GM21526 (cell line): ENCODE measurements around the gene MYMX.
A peak's percentile ranks its signal among the peaks of the same experiment; 100 is the strongest.
"Not testable (repeated sequence)": the region's sequence is repeated elsewhere in the genome, so short reads cannot be mapped to it uniquely, and the experiment has no call there.

Experiments used
- ATAC-seq: cut with Tn5 transposase; IDR thresholded peaks from one replicate; pipeline ENCODE4 v1.9.1; 2021; ENCODE audit warnings: moderate library complexity; ENCODE audit not compliant: unreplicated experiment, low FRiP score

Gene MYMX

DNA sequence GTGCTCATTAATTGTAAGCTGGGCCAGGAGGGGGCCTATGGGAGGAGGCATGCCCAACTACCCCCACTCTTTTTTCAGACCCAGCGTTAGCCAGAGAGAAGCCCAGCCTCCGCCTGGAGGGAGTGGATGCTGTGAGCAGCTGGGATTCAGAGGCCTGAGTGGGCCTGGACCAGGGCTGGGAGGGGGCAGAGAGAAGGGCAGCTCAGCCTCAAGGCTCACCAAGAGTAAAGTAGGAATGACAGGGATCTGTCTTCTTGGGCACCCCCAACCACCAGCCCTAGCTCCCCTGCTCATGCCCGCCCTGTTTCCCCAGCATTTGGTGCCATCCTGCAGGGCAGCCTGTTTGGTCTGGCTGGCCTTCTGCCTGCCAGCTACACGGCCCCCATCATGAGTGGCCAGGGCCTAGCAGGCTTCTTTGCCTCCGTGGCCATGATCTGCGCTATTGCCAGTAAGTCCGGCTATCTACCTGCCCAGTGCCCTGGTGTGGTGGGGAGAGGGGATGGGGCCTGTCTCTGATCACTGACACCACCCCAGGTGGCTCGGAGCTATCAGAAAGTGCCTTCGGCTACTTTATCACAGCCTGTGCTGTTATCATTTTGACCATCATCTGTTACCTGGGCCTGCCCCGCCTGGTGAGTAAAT is 13.4 kb downstream of the MYMX start:
- ATAC-seq, result no peak

DNA sequence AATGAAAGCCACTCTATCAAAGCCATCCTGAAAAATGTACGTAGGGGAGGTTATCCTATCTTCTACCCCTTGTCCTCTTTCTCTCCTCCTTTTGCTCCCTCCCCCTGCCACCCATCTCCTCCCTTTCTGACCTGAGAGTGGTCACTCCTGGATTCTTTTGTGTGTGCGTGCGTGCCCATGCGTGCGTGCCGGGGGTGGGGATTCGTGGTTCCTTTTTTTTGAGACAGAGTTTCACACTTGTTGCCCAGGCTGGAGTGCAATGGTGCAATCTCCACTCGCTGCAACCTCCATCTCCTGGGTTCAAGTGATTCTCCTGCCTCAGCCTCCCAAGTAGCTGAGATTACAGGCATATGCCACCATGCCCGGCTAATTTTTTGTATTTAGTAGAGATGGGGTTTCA is 14.7 kb downstream of the MYMX start:
- ATAC-seq, result not testable (repeated sequence)

DNA sequence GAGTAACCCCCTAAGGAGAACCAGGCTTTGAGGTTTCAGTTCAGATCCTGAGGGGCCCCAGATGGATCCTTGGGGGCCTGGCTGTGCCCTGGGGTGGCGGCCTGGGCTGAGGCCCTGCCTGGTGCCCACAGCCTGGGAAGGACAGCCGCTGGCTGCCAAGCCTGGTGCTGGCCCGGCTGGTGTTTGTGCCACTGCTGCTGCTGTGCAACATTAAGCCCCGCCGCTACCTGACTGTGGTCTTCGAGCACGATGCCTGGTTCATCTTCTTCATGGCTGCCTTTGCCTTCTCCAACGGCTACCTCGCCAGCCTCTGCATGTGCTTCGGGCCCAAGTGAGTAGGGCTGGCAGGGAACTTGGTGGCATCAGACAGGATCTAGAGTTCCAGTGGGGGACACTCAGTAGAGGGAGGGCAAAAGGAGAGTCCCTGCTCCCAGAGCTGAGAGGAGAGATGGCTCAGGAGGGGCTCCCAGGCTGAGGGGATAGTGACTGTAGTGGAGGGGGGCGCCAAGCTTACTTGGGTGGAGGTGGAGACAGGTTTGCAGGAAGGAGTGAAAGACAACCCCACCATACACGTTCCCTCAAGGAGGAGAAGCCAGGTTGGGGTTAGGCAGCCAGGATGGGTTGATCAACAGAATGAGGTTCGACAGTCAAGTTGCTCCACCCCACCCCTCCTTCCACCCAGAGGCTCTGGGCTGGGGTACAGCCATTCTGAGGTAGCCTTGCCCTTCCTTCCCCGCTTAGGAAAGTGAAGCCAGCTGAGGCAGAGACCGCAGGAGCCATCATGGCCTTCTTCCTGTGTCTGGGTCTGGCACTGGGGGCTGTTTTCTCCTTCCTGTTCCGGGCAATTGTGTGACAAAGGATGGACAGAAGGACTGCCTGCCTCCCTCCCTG is 16.2 kb downstream of the MYMX start:
- ATAC-seq, result no peak

DNA sequence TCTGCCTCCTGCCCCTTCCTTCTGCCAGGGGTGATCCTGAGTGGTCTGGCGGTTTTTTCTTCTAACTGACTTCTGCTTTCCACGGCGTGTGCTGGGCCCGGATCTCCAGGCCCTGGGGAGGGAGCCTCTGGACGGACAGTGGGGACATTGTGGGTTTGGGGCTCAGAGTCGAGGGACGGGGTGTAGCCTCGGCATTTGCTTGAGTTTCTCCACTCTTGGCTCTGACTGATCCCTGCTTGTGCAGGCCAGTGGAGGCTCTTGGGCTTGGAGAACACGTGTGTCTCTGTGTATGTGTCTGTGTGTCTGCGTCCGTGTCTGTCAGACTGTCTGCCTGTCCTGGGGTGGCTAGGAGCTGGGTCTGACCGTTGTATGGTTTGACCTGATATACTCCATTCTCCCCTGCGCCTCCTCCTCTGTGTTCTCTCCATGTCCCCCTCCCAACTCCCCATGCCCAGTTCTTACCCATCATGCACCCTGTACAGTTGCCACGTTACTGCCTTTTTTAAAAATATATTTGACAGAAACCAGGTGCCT is 16.9 kb downstream of the MYMX start:
- ATAC-seq, result no peak

DNA sequence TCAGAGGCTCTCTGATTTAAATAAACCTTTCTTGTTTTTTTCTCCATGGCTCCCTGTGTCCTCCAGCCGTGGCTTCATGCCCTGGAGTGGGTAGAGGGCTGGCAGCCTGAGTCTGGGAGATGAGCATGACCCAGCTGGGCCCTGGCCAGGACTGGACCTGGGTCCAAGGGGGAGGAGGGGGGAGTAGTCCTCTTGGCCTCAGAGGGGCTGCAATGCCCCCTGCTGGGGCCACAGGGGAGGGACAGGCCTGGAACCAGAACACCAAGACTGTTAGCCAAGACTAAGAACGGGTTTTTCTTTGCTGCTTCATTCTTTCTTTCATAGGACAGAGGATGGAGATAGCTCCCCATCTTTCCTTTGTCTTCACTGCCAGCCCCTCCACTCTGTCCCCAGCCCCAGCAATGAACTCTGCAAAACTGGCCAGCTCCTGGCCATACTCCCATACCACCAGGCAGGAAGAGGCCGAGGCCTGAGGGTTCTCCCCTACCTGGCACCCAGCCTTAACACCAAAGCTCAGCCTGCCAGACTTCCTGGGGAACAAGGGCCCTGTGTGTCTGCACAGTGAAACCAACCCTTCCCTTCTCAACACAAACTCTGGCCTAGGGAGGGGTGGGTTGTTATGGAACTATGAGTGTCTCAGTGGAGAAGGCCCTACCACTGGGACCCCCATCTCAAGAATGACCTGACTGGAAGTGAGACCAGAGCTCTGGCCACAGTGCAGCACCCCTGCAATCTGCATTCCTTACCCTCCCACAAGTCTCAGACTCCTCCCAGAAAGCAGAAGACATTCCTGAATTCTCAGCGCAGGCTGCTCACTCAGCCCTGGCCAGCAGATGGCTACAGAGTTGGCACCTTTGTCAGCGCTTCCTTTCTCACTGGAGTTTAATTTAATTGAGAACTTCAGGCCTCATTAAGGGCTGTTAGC is 17.6 kb downstream of the MYMX start:
- no peak for ATAC-seq

DNA sequence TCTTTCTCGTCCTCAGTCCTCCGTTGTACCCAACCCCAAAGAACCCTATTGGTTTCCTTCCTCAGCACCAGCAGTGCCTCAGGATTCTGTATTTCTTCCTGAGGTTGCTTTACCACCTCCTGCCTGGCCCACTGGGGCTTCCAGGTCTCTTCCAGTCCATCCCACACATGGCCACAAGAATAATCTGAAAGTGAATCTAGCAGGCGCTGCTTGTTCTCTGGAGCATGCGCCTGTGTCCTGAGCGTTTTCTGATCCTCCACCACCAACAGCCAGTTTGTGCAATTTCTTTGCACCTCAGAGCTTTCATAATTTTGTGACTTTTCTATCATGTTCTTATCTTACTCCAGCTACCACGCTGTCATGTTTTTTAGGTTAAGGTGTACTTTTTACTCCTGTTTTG is 18.5 kb downstream of the MYMX start:
- no peak for ATAC-seq

DNA sequence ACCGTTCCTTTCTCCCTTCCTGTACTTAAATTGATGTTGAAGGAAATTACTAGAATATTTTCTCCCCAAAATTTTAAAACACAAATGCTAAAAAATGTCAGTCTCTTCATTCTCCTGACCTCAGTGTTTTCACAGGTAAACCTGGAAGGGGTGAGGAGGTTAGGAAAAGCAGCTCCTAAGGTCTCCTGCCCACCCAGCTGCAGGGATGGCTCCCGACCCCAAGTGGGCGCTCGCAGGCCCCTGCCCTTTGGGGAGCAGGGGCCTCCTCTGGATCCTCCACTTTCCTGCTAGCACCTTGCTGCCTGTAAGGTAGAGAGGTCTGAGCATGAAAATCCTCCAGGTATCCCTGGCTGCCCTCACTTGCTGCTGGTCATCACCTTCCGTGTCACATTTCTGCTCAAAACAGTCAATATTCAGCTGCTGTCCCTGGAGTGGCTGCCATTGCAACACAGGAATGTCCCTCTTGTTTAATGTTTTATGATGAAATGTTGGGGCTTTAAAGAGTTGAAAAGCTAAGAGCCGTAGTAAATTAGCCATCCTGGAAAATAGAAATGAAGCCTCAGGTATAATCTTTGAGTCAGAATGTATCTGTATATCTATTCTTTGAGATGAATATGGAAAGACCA is 19.3 kb downstream of the MYMX start:
- no peak for ATAC-seq

DNA sequence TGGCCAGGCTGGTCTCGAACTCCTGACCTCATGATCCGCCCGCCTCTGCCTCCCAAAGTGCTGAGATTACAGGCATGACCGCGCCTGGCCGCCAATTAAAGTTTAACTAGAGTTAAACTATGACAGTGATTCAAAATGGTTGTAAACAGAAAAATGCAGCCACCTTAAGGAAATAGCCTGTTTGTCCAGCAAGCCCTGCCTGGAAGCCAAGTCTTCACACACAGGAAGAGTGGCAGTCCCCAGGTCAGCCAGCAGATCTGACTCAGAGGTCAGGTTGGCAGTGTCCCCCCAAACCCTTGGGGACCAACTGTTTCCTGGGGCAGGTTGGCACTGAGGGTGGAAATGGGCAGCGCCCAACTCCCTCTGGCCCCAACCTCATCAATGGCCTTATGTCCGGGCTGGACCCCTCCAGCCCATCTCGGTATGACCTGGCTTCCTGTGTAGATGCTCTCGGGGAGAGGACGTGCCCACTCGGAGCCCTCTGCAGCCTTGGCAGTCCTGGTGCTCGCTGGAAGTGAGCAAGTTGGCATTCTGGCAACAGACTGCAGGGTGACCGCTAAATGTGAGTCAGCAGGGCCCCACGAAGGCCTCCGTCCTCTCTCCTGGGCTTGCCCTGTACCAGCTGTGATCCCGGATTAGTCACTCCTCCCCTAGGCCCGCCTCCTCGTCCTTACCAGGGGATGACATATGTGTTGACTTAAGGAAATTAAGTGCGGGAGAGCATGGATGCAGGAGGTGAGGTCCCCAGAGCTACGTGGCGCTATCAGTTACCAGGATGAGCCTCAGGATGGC is 20.5 kb downstream of the MYMX start:
- ATAC-seq, result peak; percentile 36

DNA sequence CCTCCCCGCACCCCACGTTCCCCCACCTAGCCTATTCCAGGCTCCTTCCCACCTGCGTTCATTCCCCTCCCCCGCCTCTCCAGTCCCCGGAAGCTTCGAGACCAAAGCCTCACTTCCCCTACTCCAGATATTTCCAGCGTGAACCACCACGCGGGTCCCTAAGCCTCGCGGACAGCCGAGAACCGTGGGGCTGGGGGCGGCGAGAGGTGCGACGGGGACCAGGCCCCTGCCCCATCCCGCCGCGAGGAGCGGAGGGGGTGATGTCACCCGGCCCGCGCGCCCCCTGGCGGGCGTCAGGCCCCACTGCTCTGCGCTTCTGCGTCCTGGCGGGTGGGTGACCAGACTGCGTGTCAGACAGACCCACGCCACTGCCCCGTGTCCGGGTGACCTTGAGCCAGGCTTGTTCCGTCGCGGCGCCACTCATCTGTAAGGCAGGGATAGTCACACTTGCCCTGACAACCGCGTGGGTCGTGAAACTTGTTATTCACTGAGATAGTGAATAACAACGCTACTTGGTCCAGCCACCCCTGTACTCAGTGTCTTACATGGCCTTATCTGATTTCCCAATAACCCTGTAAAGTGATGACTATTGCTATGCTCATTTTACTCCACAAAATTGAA is 21.2 kb downstream of the MYMX start:
- ATAC-seq, result peak; percentile 84

DNA sequence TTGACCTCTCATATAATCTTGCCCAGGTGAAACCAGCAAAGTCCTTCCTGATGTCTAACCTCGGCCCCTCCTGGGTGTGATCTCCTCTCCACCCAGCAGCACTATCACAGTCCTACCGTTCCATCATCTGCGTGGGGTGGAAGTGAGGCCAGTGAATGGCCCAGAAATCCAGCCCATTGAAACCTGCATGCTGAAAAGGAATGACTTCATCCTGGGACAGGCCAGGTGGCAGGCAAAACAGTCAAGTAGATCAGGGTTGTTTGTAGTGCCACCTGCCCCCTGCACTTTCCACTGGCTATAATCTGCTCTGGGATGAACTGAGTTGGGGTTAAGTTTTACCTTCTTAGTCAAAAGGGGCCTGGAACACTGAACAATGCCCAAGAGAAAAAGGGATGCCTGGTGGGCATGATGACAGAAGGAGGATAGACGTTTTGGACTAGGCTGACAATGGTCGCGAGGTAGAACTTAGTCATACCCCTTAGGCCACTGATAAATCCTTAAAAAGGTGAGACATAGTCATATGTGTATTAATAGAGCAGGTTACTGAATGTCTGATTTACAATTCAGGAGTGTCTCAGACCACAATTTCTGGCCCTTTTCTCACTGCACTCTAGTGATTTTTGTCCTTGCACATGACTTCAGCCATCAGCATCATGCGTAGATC is 22.1 kb downstream of the MYMX start:
- no peak for ATAC-seq

DNA sequence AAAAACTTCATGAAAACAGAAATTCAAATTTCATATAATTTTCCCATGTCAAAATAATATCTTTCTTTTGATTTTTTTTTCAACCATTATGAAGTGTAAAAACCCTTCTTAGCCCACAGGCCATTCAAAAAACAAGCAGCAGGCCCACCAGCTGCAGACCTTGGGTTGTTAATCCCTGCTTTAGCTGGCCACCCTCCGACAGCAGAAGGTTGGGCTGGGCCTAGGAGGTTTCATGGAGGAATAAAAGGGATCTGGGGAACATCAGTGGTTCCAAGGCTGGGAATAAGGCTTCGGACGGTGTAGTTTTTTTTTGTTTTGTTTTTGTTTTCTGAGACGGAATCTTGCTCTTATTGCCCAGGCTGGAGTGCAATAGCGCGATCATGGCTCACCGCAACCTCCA is 26.6 kb downstream of the MYMX start:
- no peak for ATAC-seq

DNA sequence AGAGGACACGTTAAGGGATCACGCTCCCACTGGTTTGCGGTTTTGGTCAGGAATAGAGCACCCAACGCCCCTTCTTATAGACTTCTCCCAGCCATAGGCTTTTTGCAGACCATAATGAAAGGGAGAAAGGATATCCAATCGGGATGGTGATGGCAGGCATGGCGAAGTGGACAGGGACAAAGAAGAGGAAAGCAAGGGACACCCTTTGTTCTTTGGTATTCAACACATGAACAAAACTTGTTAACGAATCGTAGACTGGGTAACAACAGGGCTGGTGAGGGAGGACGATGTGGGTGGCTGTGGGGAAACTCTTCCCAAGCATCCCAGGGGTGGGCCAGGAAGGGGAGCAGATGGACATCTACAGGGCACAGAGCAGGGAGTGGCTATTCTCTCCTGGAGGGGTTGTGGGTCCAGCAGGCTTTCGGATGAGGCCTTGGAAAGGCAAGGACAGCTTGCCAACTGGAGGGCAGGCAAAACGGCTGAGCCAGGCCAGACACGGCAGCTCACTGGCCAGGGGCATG is 28.7 kb downstream of the MYMX start:
- no peak for ATAC-seq

DNA sequence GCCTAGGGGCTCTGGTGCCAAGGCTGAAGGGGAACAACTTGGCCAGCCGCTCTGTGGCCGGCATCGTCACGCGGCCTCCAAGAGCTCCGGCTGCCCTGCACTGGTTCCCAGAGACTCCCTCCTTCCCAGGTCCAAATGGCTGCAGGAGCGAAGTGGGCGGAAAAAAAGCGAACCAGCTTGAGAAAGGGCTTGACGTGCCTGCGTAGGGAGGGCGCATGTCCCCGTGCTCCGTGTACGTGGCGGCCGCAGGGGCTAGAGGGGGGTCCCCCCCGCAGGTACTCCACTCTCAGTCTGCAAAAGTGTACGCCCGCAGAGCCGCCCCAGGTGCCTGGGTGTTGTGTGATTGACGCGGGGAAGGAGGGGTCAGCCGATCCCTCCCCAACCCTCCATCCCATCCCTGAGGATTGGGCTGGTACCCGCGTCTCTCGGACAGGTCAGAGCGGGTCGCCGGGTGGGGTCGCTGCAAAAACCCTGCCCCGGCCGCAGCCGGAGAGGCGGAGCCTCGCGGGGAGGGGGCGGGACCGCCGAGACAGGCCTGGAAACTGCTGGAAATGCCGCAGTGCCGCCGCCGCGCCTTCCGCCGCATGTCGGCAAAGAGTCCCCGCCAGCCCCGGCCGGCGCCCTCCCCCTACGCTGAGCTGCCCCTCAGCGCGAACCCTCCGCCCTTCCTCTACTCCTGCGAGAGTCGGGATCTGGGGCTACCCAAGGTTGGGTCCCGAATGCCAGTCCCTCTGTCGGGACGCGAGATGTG is 29.4 kb downstream of the MYMX start:
- peak; percentile 31 for ATAC-seq

DNA sequence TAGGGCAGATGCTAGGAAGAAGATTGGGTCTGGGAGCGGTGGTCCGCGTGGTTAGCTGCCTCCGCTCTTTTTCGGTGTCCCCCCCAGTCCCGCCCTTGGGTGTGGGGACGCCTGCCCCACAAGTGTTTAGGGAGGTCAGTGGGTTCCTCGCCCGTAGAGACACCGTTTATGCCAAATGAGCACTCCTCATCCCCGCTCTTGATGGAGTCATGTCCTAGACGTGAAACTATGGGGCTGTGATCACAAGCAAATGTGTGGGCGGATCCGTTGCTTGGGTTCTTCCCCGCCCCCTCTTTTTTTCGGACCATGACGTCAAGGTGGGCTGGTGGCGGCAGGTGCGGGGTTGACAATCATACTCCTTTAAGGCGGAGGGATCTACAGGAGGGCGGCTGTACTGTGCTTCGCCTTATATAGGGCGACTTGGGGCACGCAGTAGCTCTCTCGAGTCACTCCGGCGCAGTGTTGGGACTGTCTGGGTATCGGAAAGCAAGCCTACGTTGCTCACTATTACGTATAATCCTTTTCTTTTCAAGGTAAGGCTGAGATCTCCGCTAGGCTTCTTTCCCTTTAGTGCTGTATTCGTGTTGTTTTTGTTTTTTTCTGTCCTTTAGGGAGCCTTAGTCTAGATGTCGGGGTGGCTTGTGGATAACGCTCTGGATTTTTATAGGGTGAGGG is 30.1 kb downstream of the MYMX start, which contains the start of gene HSP90AB1:
Gene HSP90AB1 (plus strand): TSS at position 439 of the 675 bp plus-strand sequence. CDS start 1,529 bp downstream, outside the sequence.
- ATAC-seq, result peak; percentile 62

DNA sequence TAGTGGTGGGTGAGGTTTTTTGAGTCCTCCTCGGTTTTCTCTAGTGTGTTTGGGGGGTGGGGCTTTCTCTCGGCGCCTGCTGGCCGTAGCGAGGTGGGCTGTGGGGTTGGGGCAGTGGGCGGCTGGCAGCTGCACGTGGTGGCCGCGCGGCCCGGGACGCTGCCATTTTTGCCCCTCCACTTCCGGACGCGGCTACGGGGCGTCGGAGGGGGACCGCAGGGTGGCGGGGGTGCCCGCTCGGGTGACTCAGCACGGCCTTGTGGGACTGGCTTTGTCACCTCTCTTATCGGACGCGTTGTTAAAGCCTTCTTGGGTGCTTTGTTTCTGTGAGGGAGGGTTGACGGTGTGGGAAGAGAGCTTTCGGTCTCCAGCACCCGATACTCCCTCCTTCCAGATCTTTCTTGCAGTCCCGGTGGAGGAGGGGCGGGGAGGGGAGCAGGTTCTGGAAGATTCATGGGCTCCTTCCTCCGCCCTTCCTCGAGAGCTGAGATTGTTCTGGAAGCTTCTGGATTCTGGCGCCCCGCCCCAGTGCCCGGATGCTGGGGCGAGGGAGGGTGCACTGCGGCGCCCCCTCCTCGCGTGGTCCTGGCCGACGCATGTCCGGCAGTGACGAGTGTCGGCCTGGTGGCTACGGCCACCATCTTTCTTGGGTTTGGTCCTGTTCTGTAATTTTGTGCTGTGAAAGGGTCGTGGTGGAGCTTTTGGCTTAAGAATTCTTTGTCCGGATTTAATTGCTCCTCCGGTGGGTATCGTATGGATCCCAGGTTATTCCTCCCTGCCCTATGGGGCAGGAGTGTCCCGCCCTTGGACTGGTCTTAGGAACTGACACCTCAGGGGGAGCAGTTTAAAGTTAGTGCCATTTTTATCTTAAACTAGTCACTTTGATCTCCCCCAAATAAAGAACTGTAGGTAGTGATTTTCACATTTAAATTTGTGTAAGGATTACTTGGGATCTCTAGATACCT is 30.9 kb downstream of the MYMX start:
- peak; percentile 16 for ATAC-seq

DNA sequence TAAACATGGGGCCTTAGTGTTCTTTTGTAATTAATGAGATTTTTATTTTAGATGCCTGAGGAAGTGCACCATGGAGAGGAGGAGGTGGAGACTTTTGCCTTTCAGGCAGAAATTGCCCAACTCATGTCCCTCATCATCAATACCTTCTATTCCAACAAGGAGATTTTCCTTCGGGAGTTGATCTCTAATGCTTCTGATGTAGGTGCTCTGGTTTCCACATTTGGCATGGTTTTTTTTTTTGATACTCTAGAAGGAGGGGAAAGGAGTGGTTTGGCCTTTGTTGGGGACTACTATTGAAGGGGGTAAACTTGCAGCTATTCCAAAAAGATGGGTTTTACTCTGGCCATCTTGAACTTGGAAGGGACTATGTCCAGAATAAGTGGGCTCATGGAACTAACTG is 31.9 kb downstream of the MYMX start:
- ATAC-seq, result no peak
